ENCODE data around the gene FAM131A.

FAM131A gene

GRCh38 chr3:184355261-184356040 lies 18.1 kb downstream of the FAM131A start:
- Histone ChIP-seq H3K9ac (ENCODE audit: low read length) (no peak overlapping the region), H3K9me3 (ENCODE audit: control insufficient read depth, low read length) (no peaks in the 10 kb centered on the region), H3K36me3 (ENCODE audit: control insufficient read depth, insufficient read depth, low read length) (no peaks in the 10 kb centered on the region), H3K27me3 (ENCODE audit: control insufficient read depth, insufficient read depth, low read length) (no peaks in the 10 kb centered on the region), H3K4me3 (ENCODE audit: low read length) (no peak overlapping the region), H3K4me1 (ENCODE audit: control insufficient read depth, insufficient read depth, low read length) (peaks cover 31% of the 10 kb centered on the region)

- Histone ChIP-seq H3K36me3 (ENCODE audit: control insufficient read depth, insufficient read depth, low read length) (no peaks in the 10 kb centered on the region), H3K4me3 (ENCODE audit: low read length) (no peak overlapping the region), H3K27me3 (ENCODE audit: control insufficient read depth, insufficient read depth, low read length) (no peaks in the 10 kb centered on the region), H3K9ac (ENCODE audit: low read length) (no peak overlapping the region), H3K4me1 (ENCODE audit: control insufficient read depth, insufficient read depth, low read length) (peaks cover 20% of the 10 kb centered on the region), H3K9me3 (ENCODE audit: control insufficient read depth, low read length) (no peaks in the 10 kb centered on the region)
Observed at GRCh38 chr3:184357248-184358123, 20.1 kb downstream of the FAM131A start.

GRCh38 chr3:184358124-184358767 lies 20.8 kb downstream of the FAM131A start:
- Histone ChIP-seq H3K9ac (ENCODE audit: low read length) (no peak overlapping the region), H3K36me3 (ENCODE audit: control insufficient read depth, insufficient read depth, low read length) (no peaks in the 10 kb centered on the region), H3K4me1 (ENCODE audit: control insufficient read depth, insufficient read depth, low read length) (peaks cover 14% of the 10 kb centered on the region), H3K9me3 (ENCODE audit: control insufficient read depth, low read length) (no peaks in the 10 kb centered on the region), H3K4me3 (ENCODE audit: low read length) (no peak overlapping the region), H3K27me3 (ENCODE audit: control insufficient read depth, insufficient read depth, low read length) (no peaks in the 10 kb centered on the region)

GRCh38 chr3:184358921-184359350 lies 21.5 kb downstream of the FAM131A start:
- H3K36me3 ChIP-seq (ENCODE audit: control insufficient read depth, insufficient read depth, low read length) = no peaks in the 10 kb centered on the region
- no peaks in the 10 kb centered on the region for H3K27me3 ChIP-seq (ENCODE audit: control insufficient read depth, insufficient read depth, low read length)
- no peak overlapping the region for H3K9ac ChIP-seq (ENCODE audit: low read length)
- peaks cover 17% of the 10 kb centered on the region for H3K4me1 ChIP-seq (ENCODE audit: control insufficient read depth, insufficient read depth, low read length)
- H3K9me3 ChIP-seq (ENCODE audit: control insufficient read depth, low read length) = no peaks in the 10 kb centered on the region
- H3K4me3 ChIP-seq (ENCODE audit: low read length) = no peak overlapping the region

GRCh38 chr3:184359610-184360009 lies 22.2 kb downstream of the FAM131A start:
- H3K4me1 ChIP-seq (ENCODE audit: control insufficient read depth, insufficient read depth, low read length) = peaks cover 20% of the 10 kb centered on the region
- no peaks in the 10 kb centered on the region for H3K36me3 ChIP-seq (ENCODE audit: control insufficient read depth, insufficient read depth, low read length)
- no peak overlapping the region for H3K4me3 ChIP-seq (ENCODE audit: low read length)
- no peak overlapping the region for H3K9ac ChIP-seq (ENCODE audit: low read length)
- no peaks in the 10 kb centered on the region for H3K9me3 ChIP-seq (ENCODE audit: control insufficient read depth, low read length)
- no peaks in the 10 kb centered on the region for H3K27me3 ChIP-seq (ENCODE audit: control insufficient read depth, insufficient read depth, low read length)

- Histone ChIP-seq H3K9me3 (ENCODE audit: control insufficient read depth, low read length) (no peaks in the 10 kb centered on the region), H3K27me3 (ENCODE audit: control insufficient read depth, insufficient read depth, low read length) (no peaks in the 10 kb centered on the region), H3K4me1 (ENCODE audit: control insufficient read depth, insufficient read depth, low read length) (peaks cover 20% of the 10 kb centered on the region), H3K9ac (ENCODE audit: low read length) (peak overlapping the region; percentile 69), H3K36me3 (ENCODE audit: control insufficient read depth, insufficient read depth, low read length) (no peaks in the 10 kb centered on the region), H3K4me3 (ENCODE audit: low read length) (peak overlapping the region; percentile 56)
Observed at GRCh38 chr3:184360070-184360928, 22.9 kb downstream of the FAM131A start.

GRCh38 chr3:184360929-184361531 lies 23.6 kb downstream of the FAM131A start:
- Histone ChIP-seq H3K36me3 (ENCODE audit: control insufficient read depth, insufficient read depth, low read length) (no peaks in the 10 kb centered on the region), H3K9me3 (ENCODE audit: control insufficient read depth, low read length) (no peaks in the 10 kb centered on the region), H3K9ac (ENCODE audit: low read length) (peak overlapping the region; percentile 69), H3K4me3 (ENCODE audit: low read length) (peak overlapping the region; percentile 56), H3K4me1 (ENCODE audit: control insufficient read depth, insufficient read depth, low read length) (peaks cover 22% of the 10 kb centered on the region), H3K27me3 (ENCODE audit: control insufficient read depth, insufficient read depth, low read length) (no peaks in the 10 kb centered on the region)

- peak within 1 kb of the TSS; percentile 97 for H3K9ac ChIP-seq (ENCODE audit: low read length)
- peak within 1 kb of the TSS; percentile 91 for H3K4me3 ChIP-seq (ENCODE audit: low read length)
- no peaks in the 10 kb centered on the region for H3K27me3 ChIP-seq (ENCODE audit: control insufficient read depth, insufficient read depth, low read length)
- peaks cover 26% of the 10 kb centered on the region for H3K4me1 ChIP-seq (ENCODE audit: control insufficient read depth, insufficient read depth, low read length)
- H3K36me3 ChIP-seq (ENCODE audit: control insufficient read depth, insufficient read depth, low read length) = no peaks in the 10 kb centered on the region
- H3K9me3 ChIP-seq (ENCODE audit: control insufficient read depth, low read length) = no peaks in the 10 kb centered on the region
Observed at GRCh38 chr3:184361532-184361931, 24.1 kb downstream of the FAM131A start, which contains the start of the genes CLCN2 and POLR2H. Gene CLCN2 (minus strand): TSS chr3:184361605. CDS start chr3:184361479, 126 bp downstream. Gene POLR2H (plus strand): TSS chr3:184361710. CDS start chr3:184363493, 1,783 bp downstream.

- H3K4me1 ChIP-seq (ENCODE audit: control insufficient read depth, insufficient read depth, low read length) = peaks cover 30% of the 10 kb centered on the region
- H3K9me3 ChIP-seq (ENCODE audit: control insufficient read depth, low read length) = no peaks in the 10 kb centered on the region
- H3K9ac ChIP-seq (ENCODE audit: low read length) = peak overlapping the region; percentile 97
- peak overlapping the region; percentile 91 for H3K4me3 ChIP-seq (ENCODE audit: low read length)
- no peaks in the 10 kb centered on the region for H3K27me3 ChIP-seq (ENCODE audit: control insufficient read depth, insufficient read depth, low read length)
- no peaks in the 10 kb centered on the region for H3K36me3 ChIP-seq (ENCODE audit: control insufficient read depth, insufficient read depth, low read length)
Observed at GRCh38 chr3:184361932-184362667, 24.7 kb downstream of the FAM131A start.

- Histone ChIP-seq H3K9ac (ENCODE audit: low read length) (peak overlapping the region; percentile 97), H3K4me1 (ENCODE audit: control insufficient read depth, insufficient read depth, low read length) (peaks cover 30% of the 10 kb centered on the region), H3K36me3 (ENCODE audit: control insufficient read depth, insufficient read depth, low read length) (no peaks in the 10 kb centered on the region), H3K4me3 (ENCODE audit: low read length) (peak overlapping the region; percentile 91), H3K9me3 (ENCODE audit: control insufficient read depth, low read length) (no peaks in the 10 kb centered on the region), H3K27me3 (ENCODE audit: control insufficient read depth, insufficient read depth, low read length) (no peaks in the 10 kb centered on the region)
Observed at GRCh38 chr3:184362668-184363546, 25.5 kb downstream of the FAM131A start.

All from mucosa of stomach (tissue), 1 donor.